Measurements from ENCODE around the gene DAZL. TPM values are rescaled to one million over a fixed set of nuclear protein-coding genes. Genes with fewer than 3 reads are reported as not detected.

DAZL gene
- total RNA-seq, 1 experiment from 2014 or later, result not detected

GRCh38 chr3:16570113-16570512 lies 35.1 kb downstream of the DAZL start:
- no peaks in the 10 kb centered on the region for H3K36me3 ChIP-seq (ENCODE audit: low read depth)
- no peaks in the 10 kb centered on the region; the same call in 1 of the 2 replicates for H3K9me2 ChIP-seq (ENCODE audit: insufficient read depth)
- no peak overlapping the region for H3K4me2 ChIP-seq
- DNase-seq, result no peak
- TF ChIP-seq EZH2 (IDR thresholded peaks at IDR 0.05; ENCODE audit: low read depth) (no peak), CTCF (conservative IDR thresholded peaks at IDR 0.05) (no peak)
- H3K4me1 ChIP-seq (replicated peaks; ENCODE audit: insufficient read depth), result no peaks in the 10 kb centered on the region
- CTCF ChIA-PET, result no interaction called here
- no peaks in the 10 kb centered on the region for H3F3A ChIP-seq (ENCODE audit: insufficient read depth, low read depth)
- no peak overlapping the region for H3K4me3 ChIP-seq
- no peaks in the 10 kb centered on the region for H3K9me3 ChIP-seq (ENCODE audit: insufficient read depth, low read depth)
- H3K79me2 ChIP-seq (ENCODE audit: low read depth), result no peaks in the 10 kb centered on the region
- intact Hi-C loops (cut with micrococcal nuclease; ENCODE audit: unreplicated experiment), result no loop called here
- BruUV-seq (replicated peaks), result no TSS peak
- no peaks in the 10 kb centered on the region for H3K27me3 ChIP-seq (ENCODE audit: insufficient read depth, low read depth)
- H4K20me1 ChIP-seq (ENCODE audit: insufficient read depth), result no peaks in the 10 kb centered on the region
- POLR2A ChIA-PET (ENCODE audit: unreplicated experiment), result no interaction called here
- H2AFZ ChIP-seq, result no peak overlapping the region
- no peak overlapping the region for H3K27ac ChIP-seq

GRCh38 chr3:16568532-16568931 lies 36.7 kb downstream of the DAZL start:
- ChIA-PET CTCF (no interaction called here), POLR2A (ENCODE audit: unreplicated experiment) (interaction anchor here (0.5 kb wide), 1 partner anchor 290 kb away, joined by 15 read pairs; no protein-coding TSS in a partner anchor)
- DNase-seq, result no peak
- Histone ChIP-seq H3K79me2 (ENCODE audit: low read depth) (no peaks in the 10 kb centered on the region), H3K9me3 (ENCODE audit: insufficient read depth, low read depth) (no peaks in the 10 kb centered on the region), H3K36me3 (ENCODE audit: low read depth) (no peaks in the 10 kb centered on the region), H3K27me3 (ENCODE audit: insufficient read depth, low read depth) (no peaks in the 10 kb centered on the region), H3F3A (ENCODE audit: insufficient read depth, low read depth) (no peaks in the 10 kb centered on the region), H3K9me2 (ENCODE audit: insufficient read depth) (no peaks in the 10 kb centered on the region; the same call in 1 of the 2 replicates), H2AFZ (no peak overlapping the region; the same call in 1 of the 2 replicates), H3K27ac (no peak overlapping the region), H4K20me1 (ENCODE audit: insufficient read depth) (no peaks in the 10 kb centered on the region), H3K4me3 (no peak overlapping the region), H3K4me2 (no peak overlapping the region), H3K4me1 (replicated peaks; ENCODE audit: insufficient read depth) (no peaks in the 10 kb centered on the region)
- TF ChIP-seq CTCF (conservative IDR thresholded peaks at IDR 0.05), result no peak
- no peak for TF ChIP-seq EZH2 (IDR thresholded peaks at IDR 0.05; ENCODE audit: low read depth)
- BruUV-seq (replicated peaks), result no TSS peak
- intact Hi-C loops (cut with micrococcal nuclease; ENCODE audit: unreplicated experiment), result no loop called here

GRCh38 chr3:16568115-16568514 lies 37.1 kb downstream of the DAZL start:
- TF ChIP-seq CTCF (conservative IDR thresholded peaks at IDR 0.05) (no peak), EZH2 (IDR thresholded peaks at IDR 0.05; ENCODE audit: low read depth) (no peak)
- Histone ChIP-seq H3K27me3 (ENCODE audit: insufficient read depth, low read depth) (no peaks in the 10 kb centered on the region), H4K20me1 (ENCODE audit: insufficient read depth) (no peaks in the 10 kb centered on the region), H3K36me3 (ENCODE audit: low read depth) (no peaks in the 10 kb centered on the region), H3F3A (ENCODE audit: insufficient read depth, low read depth) (no peaks in the 10 kb centered on the region), H3K4me1 (replicated peaks; ENCODE audit: insufficient read depth) (no peaks in the 10 kb centered on the region), H3K27ac (no peak overlapping the region), H3K4me2 (no peak overlapping the region), H3K79me2 (ENCODE audit: low read depth) (no peaks in the 10 kb centered on the region), H3K9me2 (ENCODE audit: insufficient read depth) (no peaks in the 10 kb centered on the region; the same call in 1 of the 2 replicates), H2AFZ (no peak overlapping the region; the same call in 1 of the 2 replicates), H3K4me3 (no peak overlapping the region), H3K9me3 (ENCODE audit: insufficient read depth, low read depth) (no peaks in the 10 kb centered on the region)
- CTCF ChIA-PET, result no interaction called here
- no TSS peak for BruUV-seq (replicated peaks)
- POLR2A ChIA-PET (ENCODE audit: unreplicated experiment), result interaction anchor here (0.5 to 0.6 kb wide), 2 partner anchors 289 to 303 kb away, joined by 9 to 15 read pairs; partner anchors contain the start of gene OXNAD1
- no peak for DNase-seq
- intact Hi-C loops (cut with micrococcal nuclease; ENCODE audit: unreplicated experiment), result no loop called here

All from PC-9 (cell line).